Anterior cingulate cortex (tissue), 58 donors: ENCODE measurements around the gene UQCRQ.

Experiments used
- DNase-seq, 58 donors: peaks; one replicate each; lab custom pipeline; 2025; lab: John Stamatoyannopoulos, UW

Gene UQCRQ

DNA sequence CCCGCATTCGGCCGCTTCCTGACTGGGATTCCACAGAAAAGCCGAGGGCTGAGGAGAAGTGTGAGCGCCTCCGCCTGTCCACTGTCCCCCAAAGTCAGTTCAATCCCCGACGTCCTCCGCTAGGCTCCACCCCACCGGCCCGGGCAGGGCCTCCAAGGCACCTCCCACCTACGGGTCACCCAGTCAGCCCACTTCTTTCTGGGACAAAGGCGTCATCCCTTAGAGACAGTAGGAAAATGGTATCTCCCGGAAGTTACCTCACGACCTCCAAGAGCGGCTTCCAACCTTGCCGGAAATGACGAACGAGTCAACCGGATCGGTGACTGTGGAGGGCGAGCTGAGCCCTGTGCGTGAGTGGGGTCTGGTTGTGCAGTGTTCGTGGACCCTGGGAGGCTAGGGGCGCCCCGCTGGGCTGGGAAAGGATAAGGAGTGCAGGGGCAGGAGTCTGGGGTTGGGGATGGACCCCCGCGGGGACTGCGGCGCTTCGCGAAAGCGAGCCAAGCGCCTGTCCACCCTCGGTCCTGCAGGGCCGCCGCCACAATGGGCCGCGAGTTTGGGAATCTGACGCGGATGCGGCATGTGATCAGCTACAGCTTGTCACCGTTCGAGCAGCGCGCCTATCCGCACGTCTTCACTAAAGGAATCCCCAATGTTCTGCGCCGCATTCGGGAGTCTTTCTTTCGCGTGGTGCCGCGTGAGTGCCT is at the start of gene UQCRQ, which contains the start of gene GDF9:
TSS of gene UQCRQ (plus strand) at position 301 of the 704 bp plus-strand sequence. CDS start at position 541, 240 bp downstream.
TSS of gene GDF9 (minus strand) at position 128 of the 704 bp plus-strand sequence. CDS start 1,936 bp downstream, outside the sequence.
- DNase-seq: peak; percentile 68 to 100 (median 97)

GRCh38 chr5:132817011-132817410 is 49.4 kb upstream of the UQCRQ start:
- DNase-seq: no peak

DNA sequence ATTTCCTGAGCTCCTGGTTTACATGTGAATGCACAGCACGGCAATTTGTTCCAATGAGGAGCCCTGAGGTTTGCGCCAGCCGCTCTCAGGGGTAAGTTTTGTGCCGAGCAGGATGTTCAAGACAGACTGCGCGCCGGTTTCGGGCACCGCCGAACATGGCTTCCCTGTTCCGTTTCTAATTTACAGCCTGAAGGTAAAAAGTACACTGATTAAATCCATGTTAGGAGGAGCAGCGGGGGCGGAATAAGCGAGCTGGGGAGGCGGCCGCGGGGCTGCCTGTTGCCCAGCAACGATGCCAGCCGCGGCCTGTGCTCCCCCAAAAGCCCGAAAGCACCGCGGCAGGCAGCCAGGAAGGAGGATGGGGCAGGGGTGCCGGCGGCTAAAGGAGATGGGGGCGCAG is 47.0 kb upstream of the UQCRQ start:
- peak in 22 of 58 donors; percentile 21 to 63 (median 41) for DNase-seq

GRCh38 chr5:132820162-132820754 is 46.2 kb upstream of the UQCRQ start:
- peak in 57 of 58 donors; percentile 45 to 99 (median 89) for DNase-seq

DNA sequence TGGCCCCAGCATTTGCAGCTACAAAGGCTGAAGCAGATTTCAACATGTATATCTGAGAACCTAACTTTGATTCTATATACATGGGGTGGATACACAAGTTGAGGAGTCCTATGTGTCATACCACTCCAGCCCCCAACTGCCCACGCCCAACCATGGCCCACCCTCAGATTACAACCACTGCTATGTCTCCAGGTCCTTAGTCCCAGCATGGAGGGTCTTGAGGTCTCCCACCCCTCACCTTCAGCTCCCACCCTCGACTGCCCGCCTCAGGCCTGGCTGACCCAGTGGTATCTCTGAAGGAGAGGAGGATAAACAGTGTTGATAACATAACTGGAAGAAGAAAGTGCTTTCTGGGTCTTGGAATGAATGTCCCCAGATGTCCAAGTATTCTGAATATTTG is 45.1 kb upstream of the UQCRQ start:
- DNase-seq: peak in 8 of 58 donors; percentile 21 to 75 (median 65)

DNA sequence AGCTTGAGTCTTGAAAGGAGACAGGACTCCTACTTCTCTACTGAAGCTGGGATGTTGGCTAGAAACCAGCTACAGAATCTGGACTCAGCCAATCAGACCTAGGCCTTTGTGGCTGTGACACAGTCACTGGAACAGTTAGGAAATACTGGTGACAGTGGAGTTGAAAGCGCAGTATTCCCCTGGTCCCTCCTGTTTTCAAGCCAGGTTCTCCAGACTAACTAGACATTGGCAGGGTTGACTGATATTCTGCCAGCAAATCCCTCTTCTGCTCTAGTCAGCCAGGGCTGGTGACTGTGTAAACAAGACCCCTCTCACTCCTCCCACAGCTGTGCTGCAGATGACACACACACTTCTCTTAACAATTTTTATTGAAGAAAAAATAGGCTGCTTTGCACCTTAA is 44.7 kb upstream of the UQCRQ start:
- DNase-seq: peak in 31 of 58 donors; percentile 13 to 82 (median 55)

- DNase-seq: peak in 16 of 58 donors; percentile 18 to 57 (median 34)
Measured at GRCh38 chr5:132822650-132823480, 43.6 kb upstream of the UQCRQ start.

- DNase-seq: peak in 1 of 58 donors; percentile 13
Measured at GRCh38 chr5:132823481-132824050, 42.9 kb upstream of the UQCRQ start.

DNA sequence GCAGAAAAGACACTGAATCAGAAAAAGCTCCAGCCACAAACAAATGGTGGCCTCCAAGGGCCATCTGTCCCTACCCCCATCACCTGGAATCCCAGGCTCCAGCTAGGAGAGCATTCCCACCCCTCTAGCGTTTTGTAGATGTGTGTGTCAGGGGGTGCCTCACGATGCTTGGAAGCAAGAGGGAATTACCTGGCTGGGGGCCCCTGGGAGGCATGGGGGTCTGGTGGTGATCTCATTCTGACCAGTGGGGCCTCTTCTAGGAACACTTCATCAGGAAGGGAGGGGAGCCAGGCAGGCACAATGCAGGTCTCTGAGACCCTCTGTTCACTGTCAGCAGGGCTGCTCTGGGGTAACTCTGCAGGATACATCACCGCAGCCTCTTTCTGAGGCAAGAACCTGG is 42.0 kb upstream of the UQCRQ start:
- DNase-seq: no peak

DNA sequence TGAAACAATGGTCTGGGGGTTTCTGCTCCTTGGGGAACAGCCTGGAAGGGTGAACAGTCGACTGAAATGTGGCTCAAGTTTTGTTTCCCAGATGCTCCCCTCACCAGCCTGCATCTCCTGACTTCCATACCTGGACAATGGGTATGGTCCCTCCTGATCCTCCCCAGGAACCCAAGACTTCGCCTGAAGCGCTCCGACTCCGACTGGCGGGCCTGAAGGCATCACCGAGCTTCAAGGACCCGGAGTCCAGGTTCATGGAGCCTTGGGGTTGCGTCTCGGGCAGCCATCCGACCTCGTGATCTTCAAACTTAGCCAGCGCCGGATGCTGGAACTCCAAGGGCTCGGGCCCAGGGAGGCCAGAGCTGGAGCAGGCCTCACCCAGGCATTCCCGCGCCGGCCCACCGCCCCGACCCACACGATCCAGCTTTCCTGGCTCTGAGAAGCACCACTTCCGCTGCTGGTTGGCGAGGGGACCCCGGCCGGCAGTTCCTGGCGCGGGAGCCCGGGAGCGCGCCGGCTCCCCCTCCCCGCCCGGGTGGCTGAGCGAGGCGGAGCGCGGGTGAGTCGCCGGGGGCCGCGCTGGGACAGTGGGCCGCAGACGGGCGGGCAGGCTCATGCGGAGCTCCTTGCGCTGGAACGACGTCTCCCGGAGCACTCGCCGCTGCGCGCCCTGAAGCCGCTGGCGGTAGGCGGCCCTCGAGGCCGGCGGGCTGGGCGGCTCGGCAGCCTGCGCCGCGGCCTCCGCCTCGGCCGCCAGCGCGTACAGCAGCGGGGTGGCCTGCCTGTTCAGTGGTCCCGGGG is 41.2 kb upstream of the UQCRQ start:
- peak in 1 of 58 donors; percentile 21 for DNase-seq

DNA sequence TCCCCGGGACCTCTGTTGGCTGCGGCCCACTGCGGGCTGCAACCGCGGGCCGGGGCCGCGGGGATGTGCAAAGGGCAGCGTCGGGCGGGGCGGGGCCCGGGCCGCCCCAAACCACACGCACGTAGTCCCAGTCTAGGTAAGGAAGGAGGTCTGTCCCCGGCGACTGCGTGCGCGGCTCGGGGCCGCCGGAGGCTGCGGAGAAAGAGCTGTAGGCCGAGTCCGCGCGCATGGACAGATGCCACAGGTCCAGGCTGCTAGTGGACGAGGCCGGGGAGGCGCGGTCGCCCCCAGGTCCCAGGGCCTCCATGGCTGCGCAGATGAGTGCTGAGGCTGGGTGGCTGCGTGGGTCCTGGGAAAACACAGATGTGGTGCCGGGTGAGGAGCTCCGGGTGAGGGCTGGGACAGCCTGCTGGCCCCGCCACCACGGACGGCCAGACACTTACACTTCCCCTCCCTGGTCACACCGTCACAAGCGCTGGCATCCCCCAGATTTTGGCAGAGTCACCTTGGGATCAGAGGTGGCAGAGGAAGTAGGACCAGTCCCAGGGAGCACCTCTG is 40.5 kb upstream of the UQCRQ start:
- no peak for DNase-seq

DNA sequence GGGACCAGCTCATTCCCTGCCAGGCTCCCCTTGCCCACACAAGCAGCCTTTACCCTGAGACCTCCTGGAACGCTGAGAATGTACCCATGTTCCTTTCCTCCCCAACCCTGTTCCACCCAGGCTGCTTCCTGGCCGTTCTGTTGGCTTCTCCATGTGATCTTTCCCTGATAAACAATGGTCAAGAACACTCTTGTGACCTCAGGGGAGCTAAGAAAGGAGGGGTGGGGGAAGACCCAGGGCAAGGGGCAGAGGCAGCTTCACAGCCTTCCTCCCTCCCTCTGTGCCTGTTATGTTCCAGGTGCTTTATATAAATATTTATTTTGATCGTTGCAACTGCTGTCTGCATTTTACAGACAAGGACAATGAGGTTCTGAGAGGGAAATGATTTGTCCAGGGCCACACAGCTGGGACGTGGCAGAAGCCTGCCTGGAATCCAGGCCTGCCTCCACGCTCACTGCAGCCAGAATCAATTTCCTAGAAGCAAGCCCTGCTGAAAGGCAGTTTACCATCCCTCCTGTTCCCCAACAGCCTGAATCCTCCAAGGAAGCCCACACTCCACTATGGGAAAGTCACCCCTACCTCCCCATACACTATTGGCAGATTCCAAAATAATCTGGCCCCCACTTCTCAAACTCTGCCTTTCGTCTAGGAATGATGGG is 39.9 kb upstream of the UQCRQ start:
- no peak for DNase-seq

DNA sequence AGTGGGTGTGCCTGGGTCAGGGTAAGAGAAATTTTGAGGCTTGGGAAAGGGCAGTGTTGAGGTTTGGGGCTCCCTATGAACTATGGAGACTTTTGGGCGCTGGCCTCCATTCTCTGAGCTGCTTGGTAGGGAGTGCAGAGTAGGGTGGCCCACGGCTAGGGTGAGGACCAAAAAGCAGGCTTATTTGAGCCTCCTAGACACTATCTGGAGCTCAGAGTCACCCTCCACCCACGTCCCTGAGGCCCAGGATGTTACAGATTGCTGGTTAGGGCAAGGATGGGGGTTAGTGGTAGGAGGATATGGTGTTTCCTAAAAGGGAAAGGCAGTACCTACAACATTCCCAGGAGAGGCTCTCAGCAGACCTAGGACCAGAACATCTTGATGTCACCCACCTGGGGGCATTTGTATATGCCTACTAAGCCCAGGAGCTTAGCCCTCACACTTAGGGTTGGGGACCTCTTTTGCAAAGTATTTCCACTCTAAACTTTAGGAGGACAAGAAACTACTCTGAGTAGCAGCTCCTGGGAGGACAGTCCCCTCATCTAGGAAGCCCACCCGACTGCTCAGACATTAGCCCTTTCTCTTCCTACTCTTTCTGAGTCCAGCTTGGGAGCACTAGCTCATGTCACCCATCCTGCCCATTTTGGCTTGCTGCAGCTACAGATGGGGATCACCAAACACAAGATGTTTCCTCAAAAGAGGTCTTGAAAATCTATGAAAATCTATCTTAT is 38.3 kb upstream of the UQCRQ start:
- no peak for DNase-seq

DNA sequence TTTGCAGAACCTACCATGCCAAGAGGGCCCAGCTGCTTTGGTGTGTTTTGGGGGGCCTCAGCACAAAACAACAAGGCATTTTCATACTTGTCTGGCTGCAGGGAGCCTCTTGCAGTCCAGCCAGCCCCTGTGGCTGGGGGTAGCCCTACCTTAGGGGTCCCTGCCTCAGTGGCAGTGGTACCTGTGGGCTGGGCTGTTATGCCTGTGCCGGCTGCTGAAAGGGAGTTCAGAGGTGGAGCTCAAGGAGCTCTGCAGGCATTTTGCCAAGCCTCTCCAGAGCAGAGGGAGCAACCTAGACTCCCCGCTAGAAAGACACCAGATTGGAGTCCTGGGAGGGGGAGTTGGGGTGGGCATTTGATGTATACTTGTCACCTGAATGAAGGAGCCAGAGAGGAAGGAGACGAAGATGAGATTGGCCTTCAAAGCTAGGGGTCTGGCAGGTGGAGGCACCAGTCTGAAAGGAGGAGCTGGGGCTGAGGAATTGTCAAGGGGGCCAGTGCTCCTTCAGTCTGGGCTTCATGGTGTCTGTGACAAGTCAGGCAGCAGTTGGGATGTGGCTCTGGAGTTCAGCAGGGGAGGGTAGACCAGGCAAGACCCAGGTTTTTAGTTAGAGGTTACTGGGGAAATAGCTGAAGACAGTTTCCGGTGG is 37.5 kb upstream of the UQCRQ start:
- no peak for DNase-seq

GRCh38 chr5:132829742-132830435 is 36.6 kb upstream of the UQCRQ start:
- DNase-seq: peak in 49 of 58 donors; percentile 32 to 76 (median 57)

- DNase-seq: peak in 14 of 58 donors; percentile 21 to 59 (median 45)
Measured at GRCh38 chr5:132830436-132831094, 35.9 kb upstream of the UQCRQ start, which contains the start of gene SHROOM1. SHROOM1 (minus strand) TSS chr5:132830647; CDS start chr5:132826140, 4,507 bp downstream.
